OCI-LY7 (cell line): ENCODE measurements around the gene HEG1.

Experiments
- CTCF ChIP-seq: fragments of 200-600 bp; sonication (generic); conservative IDR thresholded peaks from 2 replicates; pipeline ENCODE4 v1.5.1; 2014; ENCODE audit warnings: mild to moderate bottlenecking, antibody characterized with exemption, low read length, moderate library complexity, mixed read lengths
- EZH2phosphoT487 ChIP-seq: fragments of 200-600 bp; sonication (generic); IDR thresholded peaks from 2 replicates; pipeline ENCODE4 v1.6.1; 2018; ENCODE audit warnings: low read depth, borderline replicate concordance, mild to moderate bottlenecking, mixed run types, antibody characterized with exemption, low read length, moderate library complexity, mixed read lengths

GRCh38 chr3:125054062-125054448 lies 1.7 kb downstream of the HEG1 start:
- no peak for TF ChIP-seq CTCF
- TF ChIP-seq EZH2phosphoT487, result no peak
